Right lobe of liver (tissue), 6 donors: ENCODE results near the gene SLC13A3. TPM values are rescaled to one million over a fixed set of nuclear protein-coding genes. Genes with fewer than 3 reads are reported as not detected.

Experiments used
- ATAC-seq, 4 donors: fragments of 200-7000 bp; cut with Tn5 transposase; one replicate each; pipeline ENCODE4 v1.9.1; 2020; ENCODE audit warnings: mild to moderate bottlenecking in 4 of 4, moderate library complexity in 4 of 4
- DNase-seq, 3 donors: peaks; one replicate each; pipeline ENCODE4 v3.0.0-alpha.2; 2020
- H3K27ac ChIP-seq, 3 donors: fragments of 200-600 bp; one replicate each; pipeline ENCODE4 v1.8.0; 2022
- H3K27me3 ChIP-seq, 2 donors: fragments of 200-600 bp; one replicate each; pipeline ENCODE4 v1.8.0; 2022
- H3K36me3 ChIP-seq, 4 donors: fragments of 200-600 bp; sonication (generic) in 1 of 4; one replicate each; pipeline versions ENCODE4 v1.5.1 to v1.8.0; 2017 to 2022; ENCODE audit warnings: control low read depth in 1 of 4
- H3K4me1 ChIP-seq, 4 donors: fragments of 200-600 bp; sonication (generic) in 1 of 4; one replicate each; pipeline versions ENCODE4 v1.5.1 to v1.8.0; 2017 to 2022; ENCODE audit warnings: control low read depth in 1 of 4
- H3K4me3 ChIP-seq, 3 donors: fragments of 200-600 bp; one replicate each; pipeline ENCODE4 v1.8.0; 2022
- H3K9me3 ChIP-seq, 4 donors: fragments of 200-600 bp; sonication (generic) in 1 of 4; one replicate each; pipeline versions ENCODE4 v1.5.1 to v1.8.0; 2017 to 2022; ENCODE audit warnings: control low read depth in 1 of 4
- CTCF ChIP-seq, 4 donors: fragments of 200-600 bp in 3 of 4; fragments of 450-650 bp in 1 of 4; IDR thresholded peaks; one replicate each; pipeline versions ENCODE4 v1.5.1 to v1.8.0; 2016 to 2022; ENCODE audit warnings: antibody characterized with exemption in 4 of 4, mild to moderate bottlenecking in 2 of 4
- POLR2A ChIP-seq: fragments of 450-650 bp; IDR thresholded peaks from one replicate; pipeline ENCODE4 v1.6.1; 2017; ENCODE audit warnings: antibody characterized with exemption, mild to moderate bottlenecking
- WGBS: methylation state at CpG from one replicate; pipeline ENCODE4 v1.1.6; 2018; ENCODE audit warnings: low coverage, low lambda C conversion rate; ENCODE audit not compliant: insufficient coverage; ENCODE audit errors: missing lambda C conversion rate; 5-methylcytosine and 5-hydroxymethylcytosine counted together
- intact Hi-C, 2 donors: fragments of 100-400 bp; cut with DNase I; formaldehyde crosslinking; loops; one replicate each; pipeline versions ENCODE4 v1.11.2 to v1.14.1; 2022
- total RNA-seq, 6 experiments: library from RNA; depleted of rRNA in 2 of 6; stranded (reverse); fragments of >200 nt in 2 of 6; fragmentation: NEBNext Ultra II Directional in 3 of 6; extraction: Animal tissue kit (Norgen Biotek cat#: 25700) in 3 of 6; gene quantifications; one replicate each; pipeline versions ENCODE4 v1.1.0 to v1.2.4, GENCODE V29; 2016 to 2023
- donor health status: DM: no; HTN: yes; CAD: no.
- donor health status: DM: no; HTN: no; CAD: no.
- donor health status: DM: no; HTN: no; CAD: no.
- donor health status: DM: no; HTN: yes; CAD: no.
- donor health status: DM: no; HTN: yes; CAD: no.

The SLC13A3 gene
- total RNA-seq, 6 experiments from 2014 or later = 3.7 to 14.6 (median 9.3) TPM

- Histone ChIP-seq H3K4me3 (no peak overlapping the region), H3K36me3 (no peaks in the 10 kb centered on the region), H3K4me1 (no peaks in the 10 kb centered on the region), H3K27me3 (no peaks in the 10 kb centered on the region), H3K9me3 (no peaks in the 10 kb centered on the region), H3K27ac (no peak overlapping the region)
- TF ChIP-seq CTCF (IDR thresholded peaks at IDR 0.05) (no peak), POLR2A (no peak)
- DNase-seq = no peak
- 52% methylated on average over 3 of the region's 4 CpGs for WGBS
- intact Hi-C loops = loop anchor here in 1 of 2 donors (10.0 kb wide), 1 partner anchor 132 kb away; the partner anchor contains the start of gene TP53RK
- ATAC-seq = peak in 1 of 4 donors; percentile 31
These were observed 98.5 kb downstream of the SLC13A3 start for GRCh38 chr20:46552460-46553420.

- Histone ChIP-seq H3K27ac (no peak overlapping the region), H3K27me3 (no peaks in the 10 kb centered on the region), H3K4me1 (no peaks in the 10 kb centered on the region), H3K4me3 (no peak overlapping the region), H3K9me3 (no peaks in the 10 kb centered on the region), H3K36me3 (no peaks in the 10 kb centered on the region)
- intact Hi-C loops = loop anchor here in 1 of 2 donors (10.0 kb wide), 1 partner anchor 133 kb away; the partner anchor contains the start of gene TP53RK
- TF ChIP-seq POLR2A = no peak
- ATAC-seq (no peak), DNase-seq (no peak)
- 82% methylated on average over 8 of the region's 12 CpGs for WGBS
These were observed 99.5 kb downstream of the SLC13A3 start for GRCh38 chr20:46551522-46552381.

- intact Hi-C loops = loop anchor here in 1 of 2 donors (10.0 kb wide), 1 partner anchor 134 kb away; the partner anchor contains the start of gene TP53RK
- no peak for DNase-seq
- 80% methylated on average over 1 of the region's 9 CpGs for WGBS
These were observed 100.8 kb downstream of the SLC13A3 start, which contains the start of gene OCSTAMP for GRCh38 chr20:46550461-46550860. TSS of gene OCSTAMP (minus strand) at chr20:46550654. CDS start at chr20:46550560, 94 bp downstream.

GRCh38 chr20:46549188-46549972 is 101.9 kb downstream of the SLC13A3 start:
- ATAC-seq (no peak), DNase-seq (no peak)
- Histone ChIP-seq H3K27me3 (no peaks in the 10 kb centered on the region), H3K27ac (no peak overlapping the region), H3K36me3 (no peaks in the 10 kb centered on the region), H3K4me3 (no peak overlapping the region), H3K9me3 (no peaks in the 10 kb centered on the region), H3K4me1 (no peaks in the 10 kb centered on the region)
- intact Hi-C loops = no loop called here
- no peak for TF ChIP-seq CTCF (IDR thresholded peaks at IDR 0.05)
- TF ChIP-seq POLR2A = no peak
- WGBS = 89% methylated on average over 4 of the region's 4 CpGs

More at GRCh38 chr20:46550461-46550860, 100.8 kb downstream of the SLC13A3 start, which contains the start of gene OCSTAMP:
- Histone ChIP-seq H3K27ac (no peak within 1 kb of the TSS), H3K36me3 (no peaks in the 10 kb centered on the region), H3K4me3 (no peak within 1 kb of the TSS), H3K9me3 (no peaks in the 10 kb centered on the region), H3K4me1 (no peaks in the 10 kb centered on the region), H3K27me3 (no peaks in the 10 kb centered on the region)
- no peak for ATAC-seq
- TF ChIP-seq CTCF (IDR thresholded peaks at IDR 0.05) = no peak
- no peak for TF ChIP-seq POLR2A
